ENCODE measurements around the gene TOP3A.

TOP3A gene

GRCh38 chr17:18252160-18252559, 62.6 kb downstream of the TOP3A start:
- DNase-seq, result no peak

DNA sequence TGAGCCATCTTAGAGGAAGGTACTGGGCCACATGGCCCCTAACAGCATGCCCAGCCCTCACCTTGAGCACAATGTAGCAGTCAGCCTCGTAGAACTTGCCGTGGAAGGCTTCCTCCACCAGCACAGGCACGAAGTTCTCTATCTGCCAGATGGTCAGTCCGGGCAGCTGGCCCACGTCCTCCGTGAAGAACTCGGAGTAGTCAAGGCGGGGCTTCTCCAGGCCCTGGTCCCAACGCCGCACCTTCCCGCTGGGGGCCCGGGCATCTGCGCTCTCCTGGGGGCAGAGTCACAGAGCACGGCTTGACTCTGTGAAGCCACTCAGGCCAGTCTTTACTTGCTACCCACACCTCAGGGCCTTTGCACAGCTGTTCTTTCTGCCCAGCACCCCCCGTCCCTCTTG, 63.6 kb downstream of the TOP3A start:
- no peak for DNase-seq

GRCh38 chr17:18250708-18251107, 64.1 kb downstream of the TOP3A start:
- no peak for DNase-seq

DNA sequence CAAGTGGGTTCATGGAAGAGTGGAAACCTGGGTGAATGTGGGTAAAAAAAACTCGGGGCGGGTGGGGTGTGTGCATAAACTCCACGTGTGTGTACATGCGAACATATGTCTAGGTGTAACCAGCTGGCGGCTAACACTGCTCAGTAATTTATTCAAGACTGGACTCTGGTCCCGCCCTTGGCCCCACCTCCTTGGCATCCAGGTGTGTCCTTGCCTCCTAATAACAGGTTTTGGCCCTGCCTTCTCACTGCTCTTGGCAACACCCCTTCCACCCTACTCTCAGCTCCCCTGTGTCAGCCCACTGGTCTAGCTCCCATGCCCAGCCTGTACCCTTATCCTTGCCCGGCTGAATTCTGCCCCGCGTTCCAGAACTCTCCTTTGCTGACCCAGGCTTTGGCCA, 64.5 kb downstream of the TOP3A start:
- peak; percentile 25 for DNase-seq

DNA sequence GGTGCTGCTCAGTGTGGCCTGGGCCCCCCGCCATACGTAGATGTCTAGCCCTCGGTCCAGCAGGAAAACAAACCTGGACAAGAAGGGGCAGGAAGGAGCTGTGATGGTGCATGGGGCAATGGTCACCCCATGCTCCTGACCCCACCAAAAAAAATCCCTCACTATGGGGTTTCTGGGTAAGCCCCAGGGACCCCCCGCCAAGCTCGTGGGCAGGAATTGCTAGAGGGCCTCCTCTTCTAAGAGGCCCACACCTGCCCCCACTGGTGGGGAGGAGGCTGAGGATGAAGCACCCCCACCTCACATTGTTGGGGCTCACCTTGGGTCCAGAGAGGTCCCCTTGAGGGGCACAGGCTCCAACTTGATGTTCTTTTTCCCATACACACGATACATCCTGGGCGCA, 66.0 kb downstream of the TOP3A start:
- DNase-seq, result no peak

- DNase-seq, result peak; percentile 26
Observed at GRCh38 chr17:18248300-18248731, 66.5 kb downstream of the TOP3A start.

- DNase-seq, result no peak
Observed at GRCh38 chr17:18247613-18248001, 67.2 kb downstream of the TOP3A start.

DNA sequence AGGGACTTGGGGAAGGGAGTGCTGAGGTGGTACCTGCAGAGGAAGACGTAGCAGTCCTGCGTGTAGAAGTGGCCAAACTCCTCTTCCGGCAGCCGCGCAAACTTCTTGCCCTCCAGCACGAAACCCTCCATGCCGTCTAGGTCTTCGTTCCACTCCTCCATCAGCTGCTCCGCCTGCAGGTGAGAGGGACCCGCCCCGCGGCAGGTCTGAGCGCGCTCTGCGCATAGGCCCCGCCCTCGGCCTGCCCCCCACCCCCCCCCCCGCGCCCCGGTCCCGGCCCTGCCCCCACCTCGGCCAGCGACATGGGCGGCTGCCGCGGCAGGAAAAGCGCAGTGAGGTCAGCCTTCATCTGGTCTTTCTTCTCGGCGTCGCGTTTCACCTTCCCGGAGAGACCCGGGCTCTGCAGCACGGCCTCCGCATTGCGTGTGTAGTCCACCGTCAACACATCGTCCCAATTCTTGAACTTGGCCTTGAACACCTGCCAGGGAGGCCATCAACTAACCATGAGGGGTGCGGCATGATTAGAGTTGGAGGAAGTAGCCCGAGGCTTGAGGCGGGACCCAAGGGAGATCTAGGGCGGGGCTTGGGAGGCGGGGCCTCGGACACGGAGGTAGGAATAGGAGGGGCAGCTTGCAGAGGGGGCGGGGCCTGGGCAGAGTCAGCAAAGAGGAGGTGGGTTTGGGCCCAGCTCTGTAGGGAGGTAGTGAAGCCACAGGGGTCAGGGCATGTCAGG, 67.7 kb downstream of the TOP3A start:
- peak; percentile 52 for DNase-seq

- no peak for DNase-seq
Observed at GRCh38 chr17:18246109-18246725, 68.6 kb downstream of the TOP3A start.

GRCh38 chr17:18245038-18245776, 69.6 kb downstream of the TOP3A start:
- DNase-seq, result no peak

- DNase-seq, result no peak
Observed at GRCh38 chr17:18241229-18241871, 73.4 kb downstream of the TOP3A start.

DNA sequence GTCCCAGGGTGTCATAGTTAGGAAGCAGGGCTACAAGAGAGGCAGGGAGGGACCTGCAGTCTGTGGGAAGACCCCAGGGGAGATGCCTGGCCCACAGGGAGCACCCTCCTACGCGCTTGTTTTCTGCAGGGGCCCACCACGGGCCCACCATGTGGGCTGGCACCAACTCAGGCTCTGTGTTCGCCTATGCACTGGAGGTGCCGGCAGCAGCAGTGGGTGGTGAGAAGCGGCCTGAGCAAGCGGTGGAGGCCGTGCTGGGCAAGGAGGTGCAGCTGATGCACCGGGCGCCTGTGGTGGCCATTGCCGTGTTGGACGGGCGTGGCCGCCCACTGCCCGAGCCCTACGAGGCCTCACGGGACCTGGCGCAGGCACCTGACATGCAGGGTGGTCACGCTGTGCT, 74.3 kb downstream of the TOP3A start:
- no peak for DNase-seq

DNA sequence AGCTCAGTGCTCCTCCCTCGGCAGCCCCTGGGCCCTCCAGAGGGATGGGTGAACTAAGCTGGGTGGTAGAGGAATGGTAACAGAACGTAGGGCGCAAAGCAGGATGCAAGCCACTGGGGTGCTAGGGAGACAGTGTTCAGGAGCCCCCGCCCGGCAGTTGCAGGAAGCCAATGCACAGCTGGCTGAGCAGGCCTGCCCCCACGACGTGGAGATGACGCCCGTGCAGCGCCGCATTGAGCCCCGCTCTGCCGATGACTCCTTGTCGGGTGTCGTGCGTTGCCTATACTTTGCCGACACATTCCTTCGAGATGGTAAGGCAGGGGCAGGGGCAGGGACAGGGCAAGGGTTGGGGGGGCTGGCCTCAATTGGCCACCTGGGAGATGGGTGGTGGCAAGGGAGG, 76.5 kb downstream of the TOP3A start:
- no peak for DNase-seq

- DNase-seq, result no peak
Observed at GRCh38 chr17:18237461-18237860, 77.3 kb downstream of the TOP3A start.

- no peak for DNase-seq
Observed at GRCh38 chr17:18236494-18236893, 78.3 kb downstream of the TOP3A start.

- DNase-seq, result no peak
Observed at GRCh38 chr17:18235743-18236256, 79.0 kb downstream of the TOP3A start.

DNA sequence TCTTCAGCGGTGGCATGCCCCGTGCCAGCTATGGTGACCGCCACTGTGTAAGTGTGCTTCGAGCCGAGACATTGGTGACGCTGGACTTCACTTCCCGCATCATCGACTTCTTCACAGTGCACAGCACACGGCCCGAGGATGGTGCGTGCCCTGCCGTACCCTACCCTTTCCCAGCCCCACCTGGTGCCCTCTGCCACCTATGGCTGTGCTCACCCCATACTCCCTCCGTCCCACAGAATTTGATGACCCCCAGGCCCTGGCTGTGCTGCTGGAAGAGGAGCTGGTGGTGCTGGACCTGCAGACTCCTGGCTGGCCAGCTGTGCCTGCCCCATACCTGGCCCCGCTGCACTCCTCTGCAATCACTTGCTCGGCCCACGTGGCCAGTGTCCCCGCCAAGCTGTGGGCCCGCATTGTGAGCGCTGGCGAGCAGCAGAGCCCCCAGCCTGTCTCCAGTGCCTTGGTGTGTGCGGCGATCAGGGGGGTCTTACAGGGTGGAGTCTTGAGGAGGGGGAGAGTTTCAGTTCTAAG, 79.9 kb downstream of the TOP3A start:
- DNase-seq, result no peak

DNA sequence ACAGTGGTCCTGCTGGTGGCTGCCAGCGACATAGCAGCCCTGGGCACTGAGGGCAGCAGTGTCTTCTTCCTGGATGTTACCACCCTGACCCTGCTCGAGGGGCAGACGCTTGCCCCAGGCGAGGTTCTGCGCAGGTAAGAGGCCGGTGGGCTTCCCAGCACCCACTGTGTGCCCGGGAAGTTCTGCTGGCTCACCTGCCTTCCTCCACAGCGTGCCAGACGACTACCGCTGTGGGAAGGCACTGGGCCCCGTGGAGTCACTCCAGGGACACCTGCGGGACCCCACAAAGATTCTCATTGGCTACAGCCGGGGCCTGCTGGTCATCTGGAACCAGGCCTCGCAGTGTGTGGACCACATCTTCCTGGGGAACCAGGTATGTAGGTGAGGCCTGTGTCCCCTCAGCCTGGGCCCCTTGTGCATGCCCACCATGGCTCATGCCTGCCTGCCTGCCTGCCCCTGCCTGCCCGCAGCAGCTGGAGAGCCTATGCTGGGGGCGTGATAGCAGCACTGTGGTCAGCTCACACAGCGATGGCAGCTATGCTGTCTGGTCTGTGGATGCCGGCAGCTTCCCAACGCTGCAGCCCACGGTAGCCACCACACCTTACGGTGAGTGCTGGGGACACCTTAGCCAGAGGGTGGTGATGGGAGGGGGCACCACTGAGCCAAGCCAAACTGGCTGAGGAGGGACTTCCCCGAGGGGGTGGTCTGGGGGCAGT, 80.8 kb downstream of the TOP3A start:
- DNase-seq, result no peak

GRCh38 chr17:18231164-18231563, 83.6 kb downstream of the TOP3A start:
- no peak for DNase-seq

GRCh38 chr17:18230288-18231141, 84.3 kb downstream of the TOP3A start:
- no peak for DNase-seq

GRCh38 chr17:18229771-18230170, 85.0 kb downstream of the TOP3A start:
- no peak for DNase-seq
